Caki2 (cell line): Measurements from ENCODE around the gene KDM2B. TPM values are rescaled to one million over a fixed set of nuclear protein-coding genes. Genes with fewer than 3 reads are reported as not detected.

Experiments used
- DNase-seq: peaks from one replicate; pipeline ENCODE4 v3.0.0-alpha.2; 2015; ENCODE audit warnings: low read depth
- in situ Hi-C: cut with HindIII; loops from 2 replicates; pipeline ENCODE4 v1.10.0; 2016; ENCODE audit warnings: low sequenced_read_pairs, low pct_unique_long_range_greater_than_20kb, mixed read lengths
- total RNA-seq: library from RNA; depleted of rRNA; stranded (reverse); fragments of >200 nt; shearing (Covaris generic); gene quantifications from 2 replicates; pipeline ENCODE4 v1.2.3, GENCODE V29; 2014; ENCODE audit warnings: low replicate concordance

Gene KDM2B
- total RNA-seq, 1 experiment from 2014 or later, result 25.8 TPM

DNA sequence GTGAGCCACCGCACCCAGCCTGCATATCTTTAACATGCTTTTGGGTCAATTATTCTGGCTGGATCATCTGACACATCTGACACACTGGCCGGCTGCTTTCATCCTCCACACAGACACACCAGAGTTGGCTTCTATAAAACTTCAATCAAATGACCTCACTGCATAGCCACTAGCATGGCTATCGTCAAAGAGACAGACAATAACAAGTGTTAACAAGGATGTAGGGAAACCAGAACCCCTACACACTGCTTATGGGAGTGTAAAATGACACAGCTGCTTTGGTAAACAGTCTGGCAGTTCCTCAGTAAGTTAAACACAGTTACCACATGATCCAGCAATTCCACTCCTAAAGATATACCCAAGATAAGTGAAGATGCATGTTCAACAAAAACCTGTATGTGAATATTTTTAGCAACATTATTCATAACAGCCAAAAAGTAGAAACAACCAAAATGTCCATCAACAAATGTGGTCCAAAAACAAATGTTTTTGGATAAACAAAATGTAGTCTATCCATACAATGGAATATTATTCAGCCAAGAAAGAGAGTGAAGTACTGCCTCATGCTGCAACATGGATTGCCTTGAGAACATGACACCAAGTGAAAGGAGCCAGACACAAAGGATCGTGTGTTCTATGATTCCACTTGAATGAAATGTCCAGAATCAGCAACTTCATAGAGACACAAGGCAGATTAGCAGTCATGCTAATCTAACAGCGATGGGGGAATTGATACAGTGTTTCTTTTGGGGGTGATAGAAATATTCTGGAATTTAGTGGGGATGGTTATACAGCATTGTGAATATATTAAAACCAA, 10.1 kb downstream of the KDM2B start:
- DNase-seq, result no peak
- in situ Hi-C loops, result no loop called here

DNA sequence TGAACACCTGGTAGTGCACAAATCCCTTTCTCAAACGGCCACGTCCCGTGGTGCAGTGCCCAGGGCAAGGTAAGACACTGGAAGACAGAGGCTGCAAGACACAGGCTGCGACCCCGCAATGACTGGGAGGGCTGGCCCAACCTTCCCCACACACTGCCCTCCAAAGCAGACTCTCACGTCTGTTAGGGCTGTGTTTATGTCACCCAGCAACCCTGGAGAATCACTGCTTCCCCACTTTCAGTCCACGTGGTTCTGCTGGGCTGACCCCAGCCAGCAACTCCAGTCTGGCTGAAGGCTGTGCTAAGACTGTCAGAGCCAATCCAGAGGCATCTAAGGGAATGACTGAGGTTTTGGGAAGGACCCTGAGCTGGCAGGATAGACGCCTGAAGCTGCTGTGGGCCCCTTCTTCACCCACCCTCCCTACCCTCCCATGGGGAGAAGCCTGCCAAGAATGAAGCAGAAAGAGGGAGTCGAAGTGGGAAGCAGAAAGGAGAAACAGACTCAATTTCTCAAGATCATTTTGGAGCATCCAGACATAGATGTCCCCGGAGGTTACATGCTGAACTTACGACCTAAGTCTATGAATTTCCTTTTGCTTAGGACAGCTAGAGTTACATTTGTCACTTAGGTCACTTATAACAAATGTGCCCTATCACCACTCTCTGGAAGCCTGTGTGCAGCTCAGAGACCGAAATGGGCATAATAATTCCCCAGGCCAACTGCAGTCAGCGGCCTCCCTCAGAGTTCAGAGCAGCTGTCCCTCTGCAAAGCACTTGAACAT, 11.7 kb downstream of the KDM2B start:
- no peak for DNase-seq
- in situ Hi-C loops, result no loop called here

DNA sequence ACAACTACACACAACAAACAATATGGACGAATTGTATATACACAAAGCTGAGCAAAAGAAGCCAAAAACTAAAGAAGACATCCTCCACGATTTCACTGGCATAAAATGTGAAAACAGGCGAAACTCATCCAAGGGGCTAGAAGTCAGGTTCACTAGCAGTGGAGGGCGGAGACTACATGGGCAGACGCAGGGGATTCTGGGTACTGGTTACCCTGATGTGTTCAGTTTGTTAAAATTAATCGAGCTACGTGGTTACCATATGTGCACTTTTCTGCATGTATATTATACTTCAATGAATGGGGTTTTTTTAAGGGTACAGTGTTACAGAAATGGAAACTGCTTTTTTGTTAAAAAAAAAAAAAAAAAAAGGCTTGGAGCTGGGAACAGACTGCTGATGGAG, 12.3 kb downstream of the KDM2B start:
- in situ Hi-C loops, result no loop called here
- no peak for DNase-seq

DNA sequence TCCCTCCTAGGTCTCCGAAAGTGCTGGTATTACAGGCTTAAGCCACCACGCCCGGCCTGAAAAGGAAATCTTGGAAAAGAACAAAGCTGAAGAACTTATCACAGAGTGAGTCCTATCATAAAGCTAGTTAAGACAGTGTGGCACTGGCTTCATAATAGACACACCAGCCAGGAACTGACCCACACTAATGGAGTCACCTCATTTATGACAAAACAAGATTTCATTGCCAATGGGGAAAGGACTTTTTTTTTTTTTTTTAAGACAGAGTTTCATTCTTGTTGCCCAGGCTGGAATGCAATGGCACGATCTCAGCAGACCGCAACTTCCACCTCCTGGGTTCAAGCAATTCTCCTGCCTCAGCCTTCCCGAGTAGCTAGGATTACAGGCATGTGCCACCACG, 15.7 kb downstream of the KDM2B start:
- DNase-seq, result no peak
- in situ Hi-C loops, result no loop called here

DNA sequence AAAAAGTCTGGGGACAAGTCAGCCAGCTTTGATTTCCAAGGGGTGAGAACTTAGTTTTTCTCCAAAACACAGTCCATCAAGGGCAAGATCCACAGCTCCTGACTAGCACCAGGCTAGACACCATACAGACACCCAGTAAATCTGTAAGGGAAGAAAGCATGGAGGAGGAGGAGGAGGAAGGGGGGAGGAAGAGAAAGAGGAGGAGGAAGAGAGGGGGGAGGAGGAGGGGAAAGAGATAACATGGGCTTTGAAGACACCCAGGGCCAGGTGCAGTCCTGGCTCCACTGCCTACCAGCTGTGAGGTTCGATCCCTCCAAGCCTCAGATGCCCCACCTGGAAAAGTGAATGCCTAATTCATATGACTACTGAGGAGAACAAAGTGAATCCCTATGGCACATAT, 18.3 kb downstream of the KDM2B start:
- in situ Hi-C loops, result no loop called here
- no peak for DNase-seq

DNA sequence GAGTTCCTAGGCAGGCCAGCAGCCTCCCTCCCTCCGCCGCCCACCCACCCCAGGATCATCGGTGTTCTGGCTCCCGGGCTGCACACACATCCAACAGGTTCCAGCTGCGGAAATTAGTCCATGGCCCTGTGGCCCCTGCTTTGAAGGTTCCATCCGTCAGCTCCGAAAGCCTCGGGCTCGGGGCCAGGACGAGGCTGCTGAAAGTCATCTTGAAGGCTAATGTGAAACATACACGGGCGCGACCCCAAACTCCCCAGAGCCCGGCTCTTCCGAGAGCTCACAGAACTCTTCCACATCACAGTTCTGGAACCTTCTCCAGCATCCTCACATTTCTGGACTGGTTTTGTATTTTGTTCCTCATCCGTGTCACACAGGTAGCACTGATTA, 19.8 kb downstream of the KDM2B start:
- in situ Hi-C loops, result no loop called here
- no peak for DNase-seq

DNA sequence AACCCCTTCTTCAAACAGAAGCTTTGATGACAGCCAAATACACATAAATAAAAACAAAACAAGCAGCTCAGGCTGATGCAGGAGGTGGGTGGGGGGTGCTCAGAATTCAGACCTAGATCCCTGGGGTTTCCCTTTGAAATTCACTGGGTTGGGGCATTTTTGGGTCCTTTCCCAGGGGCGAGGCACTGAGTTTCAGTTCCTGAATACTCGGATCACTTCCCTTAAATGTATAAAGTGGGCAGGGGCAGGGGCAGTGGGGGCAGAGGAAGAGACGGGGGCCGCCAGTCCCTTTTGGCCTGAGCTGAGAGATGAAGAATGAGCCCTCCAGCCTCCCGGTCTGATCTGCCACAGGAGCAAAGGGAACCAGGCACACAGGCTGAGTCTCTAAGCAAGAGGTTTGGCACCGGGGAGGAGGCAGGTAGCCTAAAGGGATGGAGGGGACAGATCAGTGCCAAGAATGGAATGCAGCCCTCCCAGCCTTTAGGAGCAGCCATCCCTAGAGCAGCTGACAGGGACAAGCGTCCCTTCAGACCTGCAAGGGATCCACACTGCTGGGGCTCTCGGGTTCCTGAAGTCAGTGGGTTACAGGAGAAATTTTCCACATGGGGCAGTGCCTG, 20.3 kb downstream of the KDM2B start:
- in situ Hi-C loops, result no loop called here
- DNase-seq, result no peak

DNA sequence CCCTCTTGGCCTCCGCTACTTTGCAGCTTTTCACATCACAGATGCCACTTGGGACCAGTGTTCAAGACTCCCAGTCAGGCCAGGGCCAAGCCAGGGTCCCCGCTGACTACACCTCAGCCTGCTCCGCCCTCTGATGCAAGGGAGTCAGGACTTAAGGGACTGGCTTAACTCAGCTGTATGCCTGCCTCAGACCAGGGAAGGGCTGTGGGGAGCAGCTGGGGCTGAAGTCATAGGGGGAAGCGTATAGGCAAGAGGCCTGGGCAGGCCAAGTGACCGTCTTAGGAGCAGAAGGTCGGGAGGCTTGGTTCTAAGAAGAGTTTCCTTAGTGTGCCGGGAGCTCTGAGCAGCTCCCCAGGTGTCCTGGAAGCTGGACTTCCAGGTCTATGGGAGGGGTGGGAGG, 21.9 kb downstream of the KDM2B start:
- in situ Hi-C loops, result no loop called here
- no peak for DNase-seq

DNA sequence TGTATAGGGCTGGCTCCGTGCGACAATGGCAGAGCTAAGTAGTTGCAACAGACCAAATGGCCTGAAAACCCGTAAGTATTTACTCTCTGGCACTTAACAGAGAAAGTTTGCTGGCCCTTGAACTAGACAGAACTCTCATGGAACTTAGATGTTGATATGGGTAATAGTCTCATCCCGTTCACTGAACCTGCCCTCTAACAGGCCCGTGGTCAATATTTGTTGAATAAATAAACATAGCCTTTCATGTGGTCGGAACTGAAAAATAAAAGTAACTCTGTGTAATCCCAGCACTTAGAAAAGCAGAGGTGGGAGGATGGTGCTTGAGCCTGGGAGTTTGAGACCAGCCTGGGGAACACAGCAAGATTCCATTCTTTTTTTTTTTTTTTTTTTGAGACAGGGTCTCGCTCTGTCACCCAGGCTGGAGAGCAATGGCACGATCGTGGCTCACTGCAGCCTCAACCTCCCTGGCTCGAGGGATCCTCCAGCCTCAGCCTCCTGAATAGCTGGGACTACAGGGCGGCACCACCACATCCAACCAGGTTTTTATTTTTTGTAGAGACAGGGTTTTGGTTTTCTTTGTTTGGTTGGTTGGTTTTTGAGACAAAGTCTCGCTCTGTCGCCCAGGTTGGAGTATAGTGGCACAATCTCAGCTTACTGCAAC, 29.7 kb downstream of the KDM2B start:
- no peak for DNase-seq
- in situ Hi-C loops, result no loop called here

DNA sequence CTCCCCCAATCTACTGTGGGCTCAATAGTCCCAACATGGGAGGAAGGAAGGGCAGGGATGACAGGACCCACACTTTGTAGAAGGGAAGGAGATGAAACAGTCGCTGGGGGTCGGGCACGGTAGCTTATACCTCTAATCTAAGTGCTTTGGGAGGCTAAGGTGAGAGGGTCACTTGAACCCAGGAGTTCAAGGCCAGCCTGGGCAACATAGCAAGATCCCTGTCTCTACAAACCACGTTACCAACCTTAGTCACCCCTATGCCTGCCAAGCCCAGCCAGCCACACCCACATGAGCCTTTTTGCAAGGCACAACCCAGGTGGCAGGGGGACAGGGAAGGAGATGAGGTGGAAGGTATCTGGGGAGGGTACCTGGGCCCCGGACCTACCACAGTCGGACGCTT, 31.7 kb downstream of the KDM2B start:
- DNase-seq, result no peak
- in situ Hi-C loops, result no loop called here

DNA sequence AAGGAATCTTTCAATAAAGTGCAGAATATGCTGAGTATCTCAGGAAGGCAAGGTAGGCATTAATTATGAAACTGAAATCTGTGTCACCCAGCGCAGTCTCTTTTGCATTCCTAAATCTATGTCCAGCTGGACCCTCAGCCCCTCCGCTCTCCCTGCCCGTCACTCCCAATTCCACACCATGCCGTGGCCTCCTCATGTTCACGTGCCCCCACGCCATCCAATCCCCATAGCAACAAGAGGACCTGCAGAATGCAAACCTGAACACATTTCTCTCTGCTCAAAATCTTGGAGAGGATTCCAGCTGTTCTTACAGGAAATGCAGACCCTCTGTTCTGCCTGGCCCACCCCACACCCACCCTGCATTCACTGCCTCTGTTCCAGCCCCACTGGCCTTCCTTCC, 35.3 kb downstream of the KDM2B start:
- no peak for DNase-seq
- in situ Hi-C loops, result no loop called here

DNA sequence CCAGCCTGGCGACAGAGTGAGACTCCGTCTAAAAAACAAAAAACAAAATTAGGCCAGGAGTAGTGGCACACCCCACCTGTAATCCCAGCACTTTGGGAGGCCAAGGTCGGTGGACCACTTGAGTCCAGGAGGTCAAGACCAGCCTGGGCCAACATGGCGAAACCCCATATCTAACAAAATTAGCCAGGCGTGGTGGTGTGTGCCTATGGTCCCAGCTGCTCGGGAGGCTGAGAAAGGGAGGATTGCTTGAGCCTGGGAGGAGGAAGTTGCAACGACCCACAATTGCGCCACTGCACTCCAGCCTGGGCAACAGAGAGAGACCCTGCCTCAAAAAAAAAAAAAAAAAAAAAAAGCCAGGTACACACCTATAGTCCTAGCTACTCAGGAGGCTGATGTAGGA, 37.0 kb downstream of the KDM2B start:
- in situ Hi-C loops, result no loop called here

DNA sequence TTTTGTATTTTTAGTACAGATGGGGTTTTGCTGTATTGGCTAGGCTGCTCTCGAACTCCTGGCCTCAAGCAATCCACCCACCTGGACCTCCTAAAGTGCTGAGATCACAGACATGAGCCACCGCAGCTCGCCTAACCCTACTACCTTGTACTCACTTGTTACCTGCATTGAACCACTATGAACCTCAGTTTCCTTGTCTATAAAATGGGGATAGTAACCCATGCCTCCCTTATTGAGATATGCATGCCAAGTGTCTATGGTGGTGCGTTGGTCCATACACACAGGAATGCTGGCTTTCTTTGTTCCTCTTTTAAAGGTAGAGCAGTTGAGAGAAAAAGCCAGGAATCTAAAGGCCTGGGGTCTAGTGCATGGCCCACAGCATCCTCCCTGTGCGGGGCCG, 40.9 kb downstream of the KDM2B start:
- in situ Hi-C loops, result no loop called here
- no peak for DNase-seq

More for the DNA sequence above, 37.0 kb downstream of the KDM2B start:
- DNase-seq, result no peak

DNA sequence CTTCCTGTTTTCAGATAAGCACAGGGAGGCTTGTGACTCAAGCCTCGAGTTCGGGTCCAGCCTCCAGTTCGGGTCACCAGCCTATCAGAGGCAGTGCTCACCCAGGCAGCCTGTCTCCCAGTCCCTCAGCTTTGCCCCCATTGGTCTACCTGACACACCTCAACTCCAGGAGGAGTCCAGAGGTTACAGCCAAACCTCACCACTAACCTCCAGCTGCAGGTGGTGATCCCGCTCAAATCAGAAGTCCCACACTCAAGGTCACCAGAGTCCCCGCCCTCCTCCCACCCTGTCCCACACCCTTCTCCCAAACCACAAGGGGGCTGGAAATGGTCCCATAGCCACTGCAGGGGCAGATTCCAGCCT, 42.1 kb downstream of the KDM2B start:
- in situ Hi-C loops, result no loop called here
- DNase-seq, result peak; percentile 22

DNA sequence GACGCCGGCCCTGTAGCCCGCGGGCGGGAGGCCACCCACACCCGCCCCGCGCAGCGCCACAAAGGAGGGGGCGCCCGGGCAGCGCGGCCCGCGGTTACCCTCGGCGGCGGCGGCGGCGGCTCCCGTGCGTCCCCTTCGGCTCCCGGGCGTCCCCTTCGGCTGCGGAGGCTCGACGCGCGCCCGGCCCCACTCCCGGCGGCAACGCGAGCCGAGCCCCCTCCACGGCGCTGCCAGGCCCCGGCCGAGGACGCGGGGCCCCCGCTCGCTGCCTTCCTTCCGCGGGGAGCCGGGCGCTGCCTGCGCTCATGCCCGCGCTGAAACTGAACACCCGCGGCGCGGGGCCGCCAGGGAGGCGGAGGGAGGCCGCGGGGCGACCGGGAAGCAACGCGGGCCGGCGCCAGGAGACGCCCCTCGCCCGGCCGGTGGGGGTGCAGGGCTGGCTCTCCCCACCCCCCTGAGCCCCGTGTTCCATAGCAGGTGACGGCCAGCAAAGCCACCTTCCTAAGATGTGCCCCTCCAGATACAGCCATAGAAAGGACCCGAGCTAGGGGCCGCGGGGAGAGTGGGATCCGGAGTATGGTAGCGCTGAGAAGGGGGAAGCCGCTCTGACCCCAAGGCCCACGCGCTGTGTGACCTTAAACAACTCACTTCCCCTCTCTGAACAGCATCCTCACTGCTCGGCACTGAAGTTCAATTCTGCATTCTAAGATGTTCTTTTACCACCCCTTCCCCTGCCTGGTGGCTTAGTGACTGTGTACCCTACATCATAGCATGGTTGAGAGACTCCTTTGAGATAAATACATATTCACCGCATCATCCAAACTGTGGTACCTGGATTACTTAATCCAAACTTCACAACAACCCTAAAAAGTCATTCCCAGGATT, 42.8 kb downstream of the KDM2B start:
- in situ Hi-C loops, result no loop called here
- no peak for DNase-seq

DNA sequence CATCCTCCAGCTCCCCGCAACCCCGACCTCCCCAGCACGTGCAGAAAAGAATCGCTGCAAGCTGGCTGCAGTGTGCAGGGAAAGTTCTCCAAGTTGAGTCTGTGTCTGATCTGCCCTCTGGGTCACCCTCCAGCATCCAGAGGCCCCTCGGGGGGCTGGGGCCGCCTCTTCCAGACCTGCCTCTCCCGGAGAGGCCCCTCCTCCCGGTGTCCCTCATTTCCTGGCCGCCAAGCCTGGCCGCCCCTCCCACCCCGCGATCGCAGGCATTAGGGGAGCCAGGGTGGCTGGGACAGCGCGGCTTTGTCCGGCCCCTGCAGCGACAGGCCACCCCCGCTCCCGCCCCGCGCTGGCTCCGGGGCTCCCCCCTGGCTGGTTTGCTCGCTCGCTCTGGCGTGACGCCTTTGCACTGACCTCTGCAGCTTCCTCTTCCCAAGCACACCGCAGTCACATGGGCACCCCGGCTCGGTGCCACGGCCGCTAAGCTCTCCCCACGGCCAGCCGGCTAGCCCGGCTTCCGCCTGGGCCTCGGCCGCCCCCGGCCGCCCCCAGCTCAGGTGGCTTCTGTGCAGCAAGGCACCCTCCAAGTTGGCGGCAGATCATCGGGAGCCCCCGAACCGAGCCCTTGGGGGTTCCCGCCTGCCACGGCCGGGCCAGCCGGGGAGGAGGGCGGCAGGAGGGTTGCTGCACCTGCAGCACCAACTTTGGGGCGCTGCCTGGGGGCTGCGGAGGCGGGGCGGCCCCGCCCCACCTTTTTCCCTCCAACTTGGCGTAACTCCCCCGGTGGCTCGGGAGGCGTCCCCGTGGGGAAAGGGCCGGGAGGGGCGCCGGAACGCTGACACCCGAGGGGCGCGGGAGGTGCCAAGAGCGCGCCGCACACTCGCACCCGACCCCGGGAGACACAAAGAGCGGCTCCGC, 43.7 kb downstream of the KDM2B start:
- DNase-seq, result peak; percentile 92

More for the DNA sequence above, 43.7 kb downstream of the KDM2B start:
- in situ Hi-C loops, result no loop called here
